Stimulated activated CD4-positive, alpha-beta T cell treated with anti-CD3 and anti-CD28 coated beads, Interleukin-15, amount 100 ng/mL, for 48 hours (primary cell): ENCODE measurements around the gene ARHGEF17.
"Not testable (repeated sequence)": the region's sequence is repeated elsewhere in the genome, so short reads cannot be mapped to it uniquely, and the experiment has no call there.

Experiments used
- DNase-seq, 2 donors: peaks; one replicate each; pipeline ENCODE4 v3.0.0-alpha.2; 2020; ENCODE audit warnings: low read depth in 2 of 2

Gene ARHGEF17

GRCh38 chr11:73308003-73308960 lies at the start of gene ARHGEF17:
ARHGEF17 (plus strand) TSS chr11:73308276; CDS start chr11:73308639, 363 bp downstream.
- DNase-seq = peak; percentile 9 to 19

- no peak for DNase-seq
Observed at GRCh38 chr11:73259406-73260126, 48.5 kb upstream of the ARHGEF17 start.

GRCh38 chr11:73260127-73260457 lies 48.0 kb upstream of the ARHGEF17 start:
- no peak for DNase-seq

- DNase-seq = no peak
Observed at GRCh38 chr11:73262851-73263495, 45.1 kb upstream of the ARHGEF17 start.

GRCh38 chr11:73263640-73264039 lies 44.4 kb upstream of the ARHGEF17 start:
- DNase-seq = no peak

- no peak for DNase-seq
Observed at GRCh38 chr11:73265278-73265810, 42.7 kb upstream of the ARHGEF17 start.

- no peak for DNase-seq
Observed at GRCh38 chr11:73265853-73266645, 42.0 kb upstream of the ARHGEF17 start.

GRCh38 chr11:73266646-73267020 lies 41.4 kb upstream of the ARHGEF17 start:
- no peak for DNase-seq

- DNase-seq = no peak
Observed at GRCh38 chr11:73267122-73267846, 40.8 kb upstream of the ARHGEF17 start.

- no peak for DNase-seq
Observed at GRCh38 chr11:73267906-73268540, 40.1 kb upstream of the ARHGEF17 start.

- DNase-seq = no peak
Observed at GRCh38 chr11:73268671-73269271, 39.3 kb upstream of the ARHGEF17 start.

GRCh38 chr11:73269459-73270015 lies 38.5 kb upstream of the ARHGEF17 start:
- no peak for DNase-seq

GRCh38 chr11:73270016-73270854 lies 37.8 kb upstream of the ARHGEF17 start:
- DNase-seq = no peak

- DNase-seq = no peak
Observed at GRCh38 chr11:73270855-73271477, 37.1 kb upstream of the ARHGEF17 start.

- DNase-seq = not testable (repeated sequence)
Observed at GRCh38 chr11:73271478-73271865, 36.6 kb upstream of the ARHGEF17 start.

GRCh38 chr11:73271936-73272679 lies 36.0 kb upstream of the ARHGEF17 start, which contains the start of gene P2RY6:
P2RY6 (plus strand) TSS chr11:73272338; CDS start chr11:73296519, 24,181 bp downstream.
- no peak for DNase-seq

- no peak for DNase-seq
Observed at GRCh38 chr11:73272680-73273038, 35.4 kb upstream of the ARHGEF17 start.
